ENCODE measurements around the gene RAB1A. TPM values are rescaled to one million over a fixed set of nuclear protein-coding genes. Genes with fewer than 3 reads are reported as not detected.

The RAB1A gene
- total RNA-seq, 1 donor from 2014 or later: 259 TPM

DNA sequence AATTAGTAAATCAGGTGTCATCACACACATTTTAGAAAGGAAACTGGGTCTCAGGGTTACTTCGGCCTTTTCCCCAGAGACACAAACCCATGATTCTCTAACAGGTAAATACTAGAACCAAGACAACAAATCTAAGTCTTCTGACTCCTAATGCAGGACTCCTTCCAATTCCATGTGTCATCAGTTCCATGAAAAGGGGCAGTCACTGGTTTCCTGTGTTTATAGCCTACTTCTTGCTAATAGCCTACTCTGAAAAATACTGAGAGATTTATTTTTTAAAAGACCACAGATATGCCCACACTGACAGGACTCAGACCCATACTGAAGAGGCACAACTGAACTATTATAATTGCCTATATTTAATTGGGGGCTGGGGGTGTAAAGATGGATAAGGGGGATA, 33.0 kb downstream of the RAB1A start:
- Histone ChIP-seq H3K36me3 (ENCODE audit: insufficient read depth, low read length) (peaks cover 34% of the 10 kb centered on the region), H3K79me2 (ENCODE audit: insufficient read depth, low read length) (peaks cover 96% of the 10 kb centered on the region), H3K9me3 (ENCODE audit: insufficient read depth, low read depth, low read length) (no peaks in the 10 kb centered on the region), H3K4me1 (ENCODE audit: insufficient read depth, low read length) (no peaks in the 10 kb centered on the region), H2AFZ (ENCODE audit: low read depth, low read length) (no peak overlapping the region), H3K4me3 (ENCODE audit: insufficient read depth, low read depth, low read length) (no peak overlapping the region), H3K27me3 (ENCODE audit: insufficient read depth, low read length) (no peaks in the 10 kb centered on the region), H3K9ac (ENCODE audit: low read length) (no peak overlapping the region), H4K20me1 (ENCODE audit: insufficient read depth, low read length) (peaks cover 96% of the 10 kb centered on the region), H3K27ac (ENCODE audit: low read depth, low read length) (no peak overlapping the region), H3K4me2 (ENCODE audit: low read length) (no peak overlapping the region)
- no peaks in the 10 kb centered on the region for H3K9me3 Mint-ChIP-seq (ENCODE audit: unreplicated experiment)
- TF ChIP-seq, protein P1, sequence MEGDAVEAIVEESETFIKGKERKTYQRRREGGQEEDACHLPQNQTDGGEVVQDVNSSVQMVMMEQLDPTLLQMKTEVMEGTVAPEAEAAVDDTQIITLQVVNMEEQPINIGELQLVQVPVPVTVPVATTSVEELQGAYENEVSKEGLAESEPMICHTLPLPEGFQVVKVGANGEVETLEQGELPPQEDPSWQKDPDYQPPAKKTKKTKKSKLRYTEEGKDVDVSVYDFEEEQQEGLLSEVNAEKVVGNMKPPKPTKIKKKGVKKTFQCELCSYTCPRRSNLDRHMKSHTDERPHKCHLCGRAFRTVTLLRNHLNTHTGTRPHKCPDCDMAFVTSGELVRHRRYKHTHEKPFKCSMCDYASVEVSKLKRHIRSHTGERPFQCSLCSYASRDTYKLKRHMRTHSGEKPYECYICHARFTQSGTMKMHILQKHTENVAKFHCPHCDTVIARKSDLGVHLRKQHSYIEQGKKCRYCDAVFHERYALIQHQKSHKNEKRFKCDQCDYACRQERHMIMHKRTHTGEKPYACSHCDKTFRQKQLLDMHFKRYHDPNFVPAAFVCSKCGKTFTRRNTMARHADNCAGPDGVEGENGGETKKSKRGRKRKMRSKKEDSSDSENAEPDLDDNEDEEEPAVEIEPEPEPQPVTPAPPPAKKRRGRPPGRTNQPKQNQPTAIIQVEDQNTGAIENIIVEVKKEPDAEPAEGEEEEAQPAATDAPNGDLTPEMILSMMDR (IDR thresholded peaks at IDR 0.05; ENCODE audit: insufficient read depth, low read depth, low read length): no peak
- TF ChIP-seq EZH2 (IDR thresholded peaks at IDR 0.05; ENCODE audit: insufficient read depth, low read length): no peak
- DNase-seq (ENCODE audit: low read depth) (peak; percentile 32), FAIRE-seq (no peak)
- H3K27me3 Mint-ChIP-seq (ENCODE audit: low read depth, unreplicated experiment): no peaks in the 10 kb centered on the region
- H3K4me1 Mint-ChIP-seq (ENCODE audit: low read depth, unreplicated experiment): peaks cover 26% of the 10 kb centered on the region
- H3K36me3 Mint-ChIP-seq (ENCODE audit: low read depth, unreplicated experiment): peaks cover 17% of the 10 kb centered on the region
- no peak overlapping the region for H3K27ac Mint-ChIP-seq (ENCODE audit: unreplicated experiment)
- peak overlapping the region; percentile 3 for H3K4me3 Mint-ChIP-seq (ENCODE audit: unreplicated experiment)

DNA sequence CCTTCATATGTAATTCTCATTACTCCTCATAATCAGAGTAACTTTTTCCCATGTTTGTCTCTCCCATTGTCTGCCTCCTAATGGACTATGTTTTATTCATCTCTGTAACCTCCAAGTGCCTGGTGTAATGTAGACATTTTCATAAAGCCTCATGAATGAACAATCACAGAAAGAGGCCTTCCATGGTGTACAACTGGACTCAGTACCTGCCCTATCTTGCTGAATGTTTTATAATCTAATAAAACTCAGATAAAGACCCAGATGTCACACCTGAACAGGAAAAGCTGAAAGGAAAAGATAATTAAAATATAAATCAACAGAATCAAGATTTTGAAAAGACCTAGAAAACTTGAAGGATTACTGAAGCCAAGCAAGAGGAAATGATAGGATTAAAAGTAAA, 36.7 kb downstream of the RAB1A start:
- H3K27ac ChIP-seq (ENCODE audit: low read depth, low read length): no peak overlapping the region
- no peaks in the 10 kb centered on the region for H3K9me3 Mint-ChIP-seq (ENCODE audit: unreplicated experiment)
- peaks cover 16% of the 10 kb centered on the region for H3K36me3 Mint-ChIP-seq (ENCODE audit: low read depth, unreplicated experiment)
- no peak overlapping the region for H3K4me3 ChIP-seq (ENCODE audit: insufficient read depth, low read depth, low read length)
- peaks cover 46% of the 10 kb centered on the region for H3K36me3 ChIP-seq (ENCODE audit: insufficient read depth, low read length)
- H3K4me1 Mint-ChIP-seq (ENCODE audit: low read depth, unreplicated experiment): peaks cover 27% of the 10 kb centered on the region
- FAIRE-seq: no peak
- DNase-seq (ENCODE audit: low read depth): no peak
- H3K4me1 ChIP-seq (ENCODE audit: insufficient read depth, low read length): no peaks in the 10 kb centered on the region
- TF ChIP-seq, protein P1 (IDR thresholded peaks at IDR 0.05; ENCODE audit: insufficient read depth, low read depth, low read length): no peak
- TF ChIP-seq EZH2 (IDR thresholded peaks at IDR 0.05; ENCODE audit: insufficient read depth, low read length): no peak
- H3K4me2 ChIP-seq (ENCODE audit: low read length): no peak overlapping the region
- no peaks in the 10 kb centered on the region for H3K9me3 ChIP-seq (ENCODE audit: insufficient read depth, low read depth, low read length)
- H2AFZ ChIP-seq (ENCODE audit: low read depth, low read length): no peak overlapping the region
- H3K4me3 Mint-ChIP-seq (ENCODE audit: unreplicated experiment): no peak overlapping the region
- no peaks in the 10 kb centered on the region for H3K27me3 ChIP-seq (ENCODE audit: insufficient read depth, low read length)
- peaks cover 97% of the 10 kb centered on the region for H3K79me2 ChIP-seq (ENCODE audit: insufficient read depth, low read length)
- no peak overlapping the region for H3K9ac ChIP-seq (ENCODE audit: low read length)
- no peaks in the 10 kb centered on the region for H3K27me3 Mint-ChIP-seq (ENCODE audit: low read depth, unreplicated experiment)
- peaks cover 96% of the 10 kb centered on the region for H4K20me1 ChIP-seq (ENCODE audit: insufficient read depth, low read length)
- H3K27ac Mint-ChIP-seq (ENCODE audit: unreplicated experiment): no peak overlapping the region

DNA sequence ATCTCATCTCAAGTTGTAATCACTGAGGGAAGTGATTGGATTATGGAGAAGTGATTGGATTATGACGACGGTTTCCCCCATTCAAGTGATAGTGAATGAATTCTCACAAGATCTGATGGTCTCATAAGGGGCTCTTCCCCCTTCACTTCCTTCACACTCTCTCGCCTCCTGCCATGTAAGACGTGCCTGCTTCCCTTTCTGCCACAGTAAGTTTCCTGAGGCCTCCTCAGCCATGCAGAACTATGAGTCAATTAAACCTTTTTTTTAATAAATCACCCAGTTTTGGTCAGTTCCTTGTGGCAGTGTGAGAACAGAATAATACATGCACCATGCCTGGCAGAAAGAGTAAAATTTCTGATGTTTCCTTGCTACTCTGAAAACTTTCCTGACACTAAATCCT, 37.1 kb downstream of the RAB1A start:
- H3K4me1 ChIP-seq (ENCODE audit: insufficient read depth, low read length): no peaks in the 10 kb centered on the region
- H3K4me2 ChIP-seq (ENCODE audit: low read length): no peak overlapping the region
- no peak overlapping the region for H3K4me3 Mint-ChIP-seq (ENCODE audit: unreplicated experiment)
- H3K27me3 Mint-ChIP-seq (ENCODE audit: low read depth, unreplicated experiment): no peaks in the 10 kb centered on the region
- peaks cover 97% of the 10 kb centered on the region for H3K79me2 ChIP-seq (ENCODE audit: insufficient read depth, low read length)
- no peak overlapping the region for H2AFZ ChIP-seq (ENCODE audit: low read depth, low read length)
- peaks cover 96% of the 10 kb centered on the region for H4K20me1 ChIP-seq (ENCODE audit: insufficient read depth, low read length)
- H3K36me3 ChIP-seq (ENCODE audit: insufficient read depth, low read length): peaks cover 50% of the 10 kb centered on the region
- H3K9ac ChIP-seq (ENCODE audit: low read length): no peak overlapping the region
- no peak for TF ChIP-seq EZH2 (IDR thresholded peaks at IDR 0.05; ENCODE audit: insufficient read depth, low read length)
- TF ChIP-seq, protein P1 (IDR thresholded peaks at IDR 0.05; ENCODE audit: insufficient read depth, low read depth, low read length): no peak
- no peak overlapping the region for H3K27ac Mint-ChIP-seq (ENCODE audit: unreplicated experiment)
- no peaks in the 10 kb centered on the region for H3K9me3 Mint-ChIP-seq (ENCODE audit: unreplicated experiment)
- H3K36me3 Mint-ChIP-seq (ENCODE audit: low read depth, unreplicated experiment): peaks cover 20% of the 10 kb centered on the region
- no peaks in the 10 kb centered on the region for H3K27me3 ChIP-seq (ENCODE audit: insufficient read depth, low read length)
- H3K4me3 ChIP-seq (ENCODE audit: insufficient read depth, low read depth, low read length): no peak overlapping the region
- FAIRE-seq (no peak), DNase-seq (ENCODE audit: low read depth) (no peak)
- H3K27ac ChIP-seq (ENCODE audit: low read depth, low read length): no peak overlapping the region
- H3K9me3 ChIP-seq (ENCODE audit: insufficient read depth, low read depth, low read length): no peaks in the 10 kb centered on the region
- peaks cover 25% of the 10 kb centered on the region for H3K4me1 Mint-ChIP-seq (ENCODE audit: low read depth, unreplicated experiment)

All from astrocyte (in vitro differentiated cells and primary cell).